Hippocampal formation (tissue), 2 donors: ENCODE data around the gene ERH.
"Not testable (repeated sequence)": the region's sequence is repeated elsewhere in the genome, so short reads cannot be mapped to it uniquely, and the experiment has no call there.

Experiments used
- DNase-seq, 2 donors: peaks; one replicate each; lab custom pipeline; 2025; lab: John Stamatoyannopoulos, UW

The ERH gene

DNA sequence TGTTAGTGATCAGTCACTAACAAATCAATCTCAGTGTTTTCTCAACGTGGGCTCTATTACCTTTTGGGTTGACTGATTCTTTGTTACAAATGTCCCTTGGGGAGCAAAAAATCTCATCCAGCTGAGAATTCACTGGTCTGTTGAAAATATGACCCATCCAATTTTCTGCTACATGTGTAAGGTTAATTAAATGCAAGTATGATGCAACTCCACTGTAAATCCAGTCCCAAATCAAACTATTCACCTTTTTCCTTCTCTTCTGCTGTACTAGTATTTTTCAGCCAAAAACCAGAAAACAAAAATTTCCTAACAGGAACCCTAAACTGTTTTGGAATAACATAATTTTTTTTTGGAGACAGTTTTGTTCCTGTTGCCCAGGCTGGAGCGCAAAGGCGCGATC is 2.2 kb downstream of the ERH start:
- DNase-seq, result no peak

GRCh38 chr14:69392481-69392880 is 5.6 kb downstream of the ERH start:
- DNase-seq, result no peak

GRCh38 chr14:69391400-69391799 is 6.7 kb downstream of the ERH start:
- DNase-seq, result not testable (repeated sequence)

DNA sequence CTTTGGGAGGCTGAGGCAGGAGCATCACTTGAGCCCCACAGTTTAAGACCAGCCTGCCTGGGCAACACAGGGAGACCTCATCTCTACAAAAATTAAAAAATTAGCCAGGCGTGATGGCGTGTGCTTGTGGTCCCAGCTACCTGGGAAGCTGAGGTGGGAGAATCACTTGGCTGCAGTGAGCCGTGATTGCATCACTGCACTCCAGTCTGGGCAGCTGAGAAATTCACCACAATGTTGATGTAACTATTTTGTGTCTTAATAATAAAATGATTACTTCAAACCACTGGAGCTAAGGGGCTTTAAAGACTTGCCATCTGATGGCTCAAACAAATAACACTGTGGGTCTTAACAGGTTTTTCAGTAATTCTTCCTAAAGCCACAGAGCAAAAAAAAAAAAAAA is 10.8 kb downstream of the ERH start:
- DNase-seq, result no peak

- no peak for DNase-seq
These were observed 19.8 kb downstream of the ERH start for GRCh38 chr14:69378274-69378673.

GRCh38 chr14:69376439-69376838 is 21.7 kb downstream of the ERH start:
- no peak for DNase-seq

- DNase-seq, result no peak
These were observed 22.4 kb downstream of the ERH start for GRCh38 chr14:69375722-69376121.

DNA sequence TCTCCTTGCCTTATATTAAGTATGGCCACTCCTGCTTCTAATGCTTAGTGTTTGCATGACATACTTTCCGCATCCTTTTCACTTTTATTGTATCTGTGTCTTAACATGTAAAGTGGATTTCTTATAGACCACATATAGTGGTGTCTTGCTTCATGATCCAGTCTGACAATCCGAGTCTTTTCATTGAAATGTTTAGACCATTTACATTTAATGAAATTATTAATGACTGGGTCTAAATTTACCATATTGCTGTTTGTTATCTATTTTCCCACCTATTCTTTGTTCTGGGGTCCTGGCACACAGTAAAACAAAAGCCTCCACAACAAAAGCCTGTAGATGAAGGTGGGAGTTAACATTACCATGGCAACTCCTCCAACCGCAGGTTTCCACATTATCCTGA is 22.9 kb downstream of the ERH start:
- DNase-seq, result no peak

- no peak for DNase-seq
These were observed 23.9 kb downstream of the ERH start for GRCh38 chr14:69374235-69374634.

GRCh38 chr14:69373104-69373503 is 25.0 kb downstream of the ERH start:
- no peak for DNase-seq

DNA sequence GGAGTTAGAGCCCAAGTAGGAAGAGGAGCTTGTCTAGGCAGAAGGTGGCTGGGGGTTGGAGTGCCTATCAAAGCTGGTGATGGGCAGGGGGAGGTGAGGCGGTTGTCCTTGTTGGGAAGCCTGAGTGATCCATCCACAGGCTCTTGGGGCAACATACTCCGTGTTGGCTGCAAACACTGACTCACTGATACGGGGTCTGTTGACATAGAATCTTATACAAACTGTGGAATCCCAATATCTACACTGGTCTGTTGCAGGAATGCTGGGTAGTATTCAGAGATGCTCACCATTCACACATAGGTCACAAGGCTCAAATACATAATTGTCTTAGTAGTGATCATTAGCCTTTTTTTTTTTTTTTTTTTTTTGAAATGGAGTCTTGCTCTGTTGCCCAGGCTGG is 26.0 kb downstream of the ERH start:
- DNase-seq, result no peak

DNA sequence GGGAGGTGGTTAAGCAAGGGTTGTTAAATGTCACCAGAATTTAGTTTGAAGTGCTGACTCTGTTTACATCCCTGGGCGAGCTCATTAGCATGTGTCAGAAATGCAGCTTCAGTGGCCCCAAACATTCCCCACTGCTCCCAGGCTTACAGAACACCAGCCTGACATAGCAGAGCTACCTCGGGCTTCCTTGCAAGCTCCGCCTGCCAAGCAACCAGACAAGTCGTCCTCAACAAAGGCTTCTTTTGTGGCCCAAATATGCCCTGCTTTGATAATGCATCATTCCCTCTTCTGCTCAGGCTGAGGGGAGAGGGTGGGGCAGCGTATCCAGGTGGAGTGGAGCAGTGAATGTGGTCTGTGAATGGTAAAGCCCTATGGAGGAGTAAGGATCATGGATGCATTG is 28.0 kb downstream of the ERH start:
- DNase-seq, result no peak

DNA sequence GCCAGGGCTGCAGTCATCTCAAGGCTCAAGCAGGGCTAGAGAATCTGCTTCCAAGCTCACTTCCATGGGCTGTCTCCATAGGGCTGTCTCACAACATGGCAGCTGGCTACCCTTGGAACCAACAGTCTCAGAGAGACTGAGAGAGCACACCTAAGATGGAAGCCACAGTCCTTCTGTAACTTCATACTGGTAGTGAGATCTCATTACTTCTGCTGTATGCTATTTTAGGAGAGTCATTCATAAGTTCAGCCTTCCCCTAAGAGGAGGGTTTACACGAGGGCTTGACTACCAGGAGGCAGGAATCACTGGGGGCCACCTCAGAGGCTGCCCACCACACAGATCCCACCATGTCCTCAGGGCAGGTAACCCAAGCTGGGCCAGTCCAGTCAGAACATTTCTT is 29.7 kb downstream of the ERH start:
- DNase-seq, result no peak

DNA sequence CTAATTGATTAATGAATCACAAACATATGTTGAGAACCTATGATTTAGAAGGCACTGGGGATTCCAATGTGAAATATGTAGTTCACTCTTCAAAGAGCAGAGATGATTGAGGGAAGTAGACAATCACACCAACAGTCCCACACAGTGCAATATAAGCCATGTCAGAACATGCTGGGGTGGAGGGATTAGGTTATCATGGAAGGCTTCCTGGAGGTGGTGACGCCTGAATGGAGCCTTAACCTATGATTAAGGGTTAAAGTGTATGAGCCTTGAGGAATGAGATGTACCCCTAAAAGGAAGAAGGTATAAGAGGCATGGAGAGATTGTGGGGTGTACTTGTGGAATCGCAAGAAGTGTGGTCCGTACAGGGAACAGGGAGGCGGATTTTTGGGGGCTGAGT is 31.3 kb downstream of the ERH start:
- no peak for DNase-seq

GRCh38 chr14:69366069-69366468 is 32.0 kb downstream of the ERH start:
- DNase-seq, result no peak

GRCh38 chr14:69364378-69364777 is 33.7 kb downstream of the ERH start:
- DNase-seq, result no peak

DNA sequence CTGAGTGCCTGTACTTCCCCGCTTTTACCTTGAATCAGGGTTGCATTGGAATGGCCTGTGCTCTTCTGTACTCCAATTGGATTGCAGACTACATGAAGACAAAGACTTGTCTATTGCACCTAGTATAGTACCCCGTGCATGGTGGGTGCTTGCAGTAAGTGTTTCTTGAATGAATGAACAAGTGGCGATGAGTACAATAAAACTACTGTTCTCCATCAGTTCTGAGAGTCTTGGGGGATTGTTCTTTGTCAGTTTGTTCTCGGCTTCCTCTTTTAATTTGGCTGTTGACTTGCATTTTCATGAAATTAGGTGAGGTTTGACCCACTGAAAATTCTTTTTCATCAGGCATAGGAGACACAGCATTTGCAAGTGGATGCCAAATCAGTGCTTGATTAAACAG is 34.1 kb downstream of the ERH start:
- no peak for DNase-seq

DNA sequence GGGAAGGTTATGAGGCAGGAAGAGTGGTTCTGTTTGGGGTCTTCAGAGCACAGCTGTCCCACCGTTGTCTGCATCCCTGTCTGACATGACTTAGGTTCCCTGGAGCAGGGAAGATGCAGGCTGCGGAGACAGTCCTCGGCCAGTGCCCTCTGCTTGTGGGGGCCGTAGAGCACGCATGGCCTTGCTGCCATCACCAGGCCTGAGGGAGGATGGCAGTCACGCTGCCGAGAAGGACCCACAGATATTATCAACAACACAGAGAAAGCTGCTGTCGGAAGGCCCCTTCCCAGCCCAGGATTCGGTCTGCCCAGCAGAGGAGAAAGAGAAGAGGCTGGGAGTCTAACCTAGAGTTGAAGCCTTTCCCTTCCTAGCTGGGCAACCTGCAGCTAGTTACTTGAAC is 35.0 kb downstream of the ERH start:
- peak; percentile 7 to 10 for DNase-seq

DNA sequence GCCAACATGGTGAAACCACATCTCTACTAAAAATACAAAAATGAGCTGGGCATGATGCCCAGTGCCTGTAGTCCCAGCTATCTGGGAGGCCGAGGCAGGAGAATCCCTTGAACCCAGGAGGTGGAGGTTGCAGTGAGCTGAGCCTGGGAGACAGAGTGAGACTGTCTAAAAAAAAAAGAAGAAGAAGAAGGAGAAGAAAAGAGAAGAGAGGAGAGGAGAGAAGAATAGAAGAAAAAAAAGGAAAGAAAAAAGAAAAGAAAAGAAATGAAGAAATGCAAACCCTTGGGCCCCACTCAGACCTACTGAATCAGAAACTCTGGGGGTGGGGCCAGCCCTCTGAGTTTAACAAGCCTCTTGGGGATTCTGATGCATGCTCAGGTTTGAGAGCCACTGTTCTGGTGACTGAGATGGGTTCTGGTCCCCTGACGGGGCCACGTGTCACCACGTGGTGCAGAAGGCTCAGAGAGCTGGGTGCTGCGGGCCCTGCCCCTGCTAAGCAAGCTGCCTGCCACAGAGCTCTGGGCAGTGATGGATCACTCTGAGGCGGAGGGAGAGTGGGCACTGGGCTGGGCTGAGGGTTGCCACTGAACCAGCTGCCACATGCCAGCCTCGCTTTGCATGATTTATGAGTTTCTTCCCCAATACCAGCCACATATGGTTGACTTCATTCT is 37.5 kb downstream of the ERH start:
- no peak for DNase-seq

GRCh38 chr14:69358966-69359365 is 39.1 kb downstream of the ERH start:
- no peak for DNase-seq

DNA sequence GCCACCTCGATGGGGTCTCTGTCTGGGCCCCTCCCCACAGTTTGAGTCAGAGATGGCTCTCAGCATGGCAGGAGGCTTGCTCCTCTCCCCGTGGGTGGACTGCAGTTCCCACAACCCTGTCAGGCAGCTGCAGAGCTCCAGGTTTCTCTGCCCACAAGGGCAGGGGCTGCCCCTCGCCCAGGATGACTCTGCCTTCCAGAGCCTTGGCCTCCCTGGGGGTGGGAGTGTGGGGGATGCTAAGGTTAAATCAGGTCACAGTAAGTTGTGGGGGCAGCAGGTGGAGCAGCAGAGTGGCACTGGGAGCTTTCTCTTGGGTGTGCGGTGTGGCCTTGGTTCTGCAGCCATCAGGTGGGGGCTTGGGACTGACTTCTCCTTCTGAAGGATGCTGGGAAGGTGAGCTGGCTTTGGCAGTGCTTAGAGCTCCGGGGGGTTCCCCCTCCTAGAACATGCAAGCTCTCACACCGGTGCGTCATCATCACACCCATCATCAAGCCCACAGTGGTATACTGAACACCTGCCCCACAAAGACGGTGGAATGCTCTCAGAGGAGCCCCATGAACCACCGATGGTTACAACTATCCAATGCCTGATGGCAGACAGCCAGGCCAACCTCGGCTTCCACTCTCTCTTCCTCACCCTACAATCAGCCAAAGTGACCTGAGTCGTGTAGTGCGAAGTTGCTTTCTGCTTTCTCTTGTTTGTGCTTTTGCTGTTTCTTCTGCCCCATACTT is 39.7 kb downstream of the ERH start:
- no peak for DNase-seq

- DNase-seq, result no peak
These were observed 40.4 kb downstream of the ERH start for GRCh38 chr14:69357544-69358200.

- no peak for DNase-seq
These were observed 41.1 kb downstream of the ERH start for GRCh38 chr14:69356903-69357543.
